ENCODE results near the gene GCLM. TPM values are rescaled to one million over a fixed set of nuclear protein-coding genes. Genes with fewer than 3 reads are reported as not detected.

The GCLM gene
- total RNA-seq, 2 donors from 2014 or later, result 17.7 to 19.4 TPM

DNA sequence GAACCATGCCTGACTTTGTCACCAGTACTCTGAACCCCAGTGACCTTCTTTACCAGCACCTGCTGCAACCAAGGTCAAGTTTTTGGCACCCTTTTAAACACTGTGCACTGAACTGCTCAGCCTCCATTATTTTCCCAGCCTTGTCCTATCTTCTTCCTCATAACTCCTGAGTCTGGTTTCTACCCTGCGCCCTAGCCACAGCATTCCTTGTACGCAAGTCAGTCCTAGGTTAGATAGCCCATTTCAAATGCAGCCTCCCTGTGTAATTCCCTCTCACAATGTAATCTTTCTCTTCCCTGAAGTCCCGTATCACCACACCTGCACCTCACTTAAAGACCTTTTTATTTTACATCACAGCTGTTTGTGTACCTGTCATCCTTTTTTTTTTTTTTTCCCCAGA is 67.5 kb downstream of the GCLM start:
- H3K4me1 ChIP-seq, result peaks cover 9% of the 10 kb centered on the region
- TF ChIP-seq CTCF (IDR thresholded peaks at IDR 0.05), result no peak
- no peak overlapping the region for H3K4me3 ChIP-seq
- H3K36me3 ChIP-seq, result no peaks in the 10 kb centered on the region
- H3K9ac ChIP-seq (ENCODE audit: low read depth in 2 of 2, low read length in 2 of 2), result no peak overlapping the region
- no peaks in the 10 kb centered on the region for H3K9me3 ChIP-seq
- H3K27me3 ChIP-seq, result no peaks in the 10 kb centered on the region
- no peak overlapping the region for H3K27ac ChIP-seq
- intact Hi-C loops (cut with DNase I), result loop anchor here (10.0 kb wide), 1 partner anchor 217 kb away; no protein-coding TSS in a partner anchor
- no peak for DNase-seq

GRCh38 chr1:93840956-93841482 is 68.2 kb downstream of the GCLM start:
- no peaks in the 10 kb centered on the region for H3K36me3 ChIP-seq
- no peaks in the 10 kb centered on the region for H3K9me3 ChIP-seq
- peaks cover 9% of the 10 kb centered on the region for H3K4me1 ChIP-seq
- no peaks in the 10 kb centered on the region for H3K27me3 ChIP-seq
- intact Hi-C loops (cut with DNase I), result loop anchor here (10.0 kb wide), 1 partner anchor 216 kb away; no protein-coding TSS in a partner anchor
- H3K9ac ChIP-seq (ENCODE audit: low read depth in 2 of 2, low read length in 2 of 2), result no peak overlapping the region
- TF ChIP-seq CTCF (IDR thresholded peaks at IDR 0.05), result no peak
- no peak for DNase-seq
- H3K27ac ChIP-seq, result no peak overlapping the region
- H3K4me3 ChIP-seq, result no peak overlapping the region

DNA sequence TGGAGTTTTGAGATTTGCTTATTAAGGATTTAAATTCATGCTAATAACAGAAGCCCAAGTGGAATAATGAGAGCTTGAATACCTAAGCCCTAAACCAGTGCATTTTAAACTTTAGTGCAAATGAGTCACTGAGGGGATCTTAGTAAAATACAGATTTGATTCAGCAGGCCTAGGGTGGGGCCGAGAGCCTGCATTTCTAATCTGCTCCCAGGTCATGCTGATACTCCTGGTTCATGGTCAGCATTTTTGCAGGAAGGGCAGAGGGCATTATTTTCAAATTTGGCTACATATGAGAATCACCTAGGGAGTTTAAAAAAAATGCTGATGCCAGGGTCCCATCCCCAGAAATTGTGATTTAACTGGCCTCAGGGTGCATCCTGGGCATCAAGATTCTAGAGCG is 69.5 kb downstream of the GCLM start:
- intact Hi-C loops (cut with DNase I), result loop anchor here (10.0 kb wide), 1 partner anchor 215 kb away; no protein-coding TSS in a partner anchor
- no peak overlapping the region for H3K27ac ChIP-seq
- no peaks in the 10 kb centered on the region for H3K9me3 ChIP-seq

DNA sequence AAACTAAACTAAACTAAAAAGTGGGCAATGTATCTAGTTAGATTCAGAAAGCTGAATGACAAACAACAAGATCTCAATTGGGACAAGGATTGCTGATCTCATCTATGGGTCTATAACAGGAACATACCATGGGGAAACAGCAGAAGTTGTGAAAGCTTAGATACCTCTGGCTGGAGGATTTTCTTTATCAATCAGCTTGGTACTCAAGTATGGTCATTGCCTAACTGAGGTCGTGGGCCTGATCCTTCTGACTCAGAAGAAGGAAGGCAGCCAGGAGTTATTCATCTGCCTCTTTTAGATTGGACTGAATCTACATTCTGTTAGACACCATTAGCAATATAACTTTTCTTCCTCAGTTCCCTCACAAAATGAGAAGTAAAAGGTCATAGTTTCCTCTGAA is 69.9 kb downstream of the GCLM start:
- H3K36me3 ChIP-seq, result no peaks in the 10 kb centered on the region
- TF ChIP-seq CTCF (IDR thresholded peaks at IDR 0.05), result no peak
- DNase-seq, result no peak
- H3K4me1 ChIP-seq, result peaks cover under 1% of the 10 kb centered on the region
- H3K27me3 ChIP-seq, result no peaks in the 10 kb centered on the region
- H3K9ac ChIP-seq (ENCODE audit: low read depth in 2 of 2, low read length in 2 of 2), result no peak overlapping the region
- no peaks in the 10 kb centered on the region for H3K9me3 ChIP-seq
- no peak overlapping the region for H3K27ac ChIP-seq
- intact Hi-C loops (cut with DNase I), result no loop called here
- H3K4me3 ChIP-seq, result no peak overlapping the region

More for the DNA sequence above, 69.5 kb downstream of the GCLM start:
- Histone ChIP-seq H3K4me3 (no peak overlapping the region), H3K36me3 (no peaks in the 10 kb centered on the region), H3K9ac (ENCODE audit: low read depth in 2 of 2, low read length in 2 of 2) (no peak overlapping the region), H3K27me3 (no peaks in the 10 kb centered on the region), H3K4me1 (peaks cover 4% of the 10 kb centered on the region)
- no peak for TF ChIP-seq CTCF (IDR thresholded peaks at IDR 0.05)
- no peak for DNase-seq

DNA sequence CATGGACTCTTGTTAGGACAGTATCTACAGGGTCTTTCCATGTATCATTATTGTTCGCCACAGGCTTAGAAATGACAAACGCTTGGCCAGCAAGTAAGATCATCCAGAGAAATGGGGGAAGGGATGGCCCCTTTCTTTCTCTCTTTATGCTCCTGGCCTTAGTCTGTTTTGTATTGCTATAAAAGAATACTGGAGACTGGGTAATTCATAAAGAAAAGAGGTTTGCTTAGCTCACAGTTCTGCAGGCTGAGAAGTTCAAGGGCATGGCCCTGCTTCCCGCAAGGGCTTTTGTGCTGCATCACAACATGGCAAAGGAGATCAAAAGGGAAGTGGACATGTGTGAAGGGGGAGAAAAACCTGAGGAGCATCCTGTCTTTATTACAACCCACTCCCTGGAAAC is 71.3 kb downstream of the GCLM start:
- Histone ChIP-seq H3K4me1 (no peaks in the 10 kb centered on the region), H3K27me3 (no peaks in the 10 kb centered on the region), H3K4me3 (no peak overlapping the region), H3K9me3 (no peaks in the 10 kb centered on the region), H3K36me3 (no peaks in the 10 kb centered on the region), H3K9ac (ENCODE audit: low read depth in 2 of 2, low read length in 2 of 2) (no peak overlapping the region), H3K27ac (no peak overlapping the region)
- intact Hi-C loops (cut with DNase I), result no loop called here
- no peak for DNase-seq
- no peak for TF ChIP-seq CTCF (IDR thresholded peaks at IDR 0.05)

Small RNAs within 50 kb of the gene (microRNA-seq; reads per million reads assigned to microRNA genes)
- gene MIR760, result 14.9 reads per million, percentile 24 among the genes with 10 or more reads in this experiment

Other genes with a start within 250 kb of the GCLM start
- gene BCAR3, start 227.6 kb downstream of the GCLM start, total RNA-seq, result 10 to 100 TPM; 45.2 to 47.7 TPM
- gene DNTTIP2, start 30.2 kb downstream of the GCLM start, total RNA-seq, result 10 to 100 TPM; 36.1 to 36.4 TPM
- gene ABCA4, start 211.7 kb upstream of the GCLM start, total RNA-seq, result under 1 TPM; 0.02 to 0.27 TPM